Fibroblast of pulmonary artery (primary cell): ENCODE data around the gene PIEZO2.
"Not testable (repeated sequence)": the region's sequence is repeated elsewhere in the genome, so short reads cannot be mapped to it uniquely, and the experiment has no call there.

Experiments
- DNase-seq: peaks from one replicate; pipeline ENCODE4 v3.0.0-alpha.2; 2010; ENCODE audit warnings: low read depth
- H3K4me3 ChIP-seq: replicated peaks from 2 replicates; pipeline ENCODE4 v1.5.1; 2011; ENCODE audit warnings: low read depth, mild to moderate bottlenecking, control low read depth, low read length, moderate library complexity
- CTCF ChIP-seq: IDR thresholded peaks from 2 replicates; pipeline ENCODE4 v1.5.1; 2011; ENCODE audit warnings: mild to moderate bottlenecking, control low read depth, low read length, inconsistent platforms; ENCODE audit errors: missing control alignments

PIEZO2 gene

DNA sequence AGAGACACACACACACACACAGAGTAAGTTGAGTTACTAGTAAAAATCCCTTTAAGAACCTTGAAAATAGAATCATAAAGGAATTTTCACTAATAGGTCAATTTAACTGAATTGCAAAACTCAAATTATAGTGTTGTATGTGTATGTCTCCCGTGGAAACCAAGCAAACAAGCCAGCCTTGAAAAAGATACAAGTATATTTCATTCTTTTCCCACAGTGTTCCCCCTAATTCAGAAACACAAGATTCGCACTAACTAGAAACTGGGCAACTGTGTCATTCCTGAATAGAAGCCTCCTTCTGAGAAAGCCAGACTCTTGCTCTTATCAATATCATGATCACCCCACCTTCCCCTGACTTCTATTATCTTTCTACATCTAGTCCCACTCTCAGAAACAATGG is 229.5 kb downstream of the PIEZO2 start:
- peak; percentile 35 for DNase-seq
- no peak overlapping the region for H3K4me3 ChIP-seq
- no peak for TF ChIP-seq CTCF

DNA sequence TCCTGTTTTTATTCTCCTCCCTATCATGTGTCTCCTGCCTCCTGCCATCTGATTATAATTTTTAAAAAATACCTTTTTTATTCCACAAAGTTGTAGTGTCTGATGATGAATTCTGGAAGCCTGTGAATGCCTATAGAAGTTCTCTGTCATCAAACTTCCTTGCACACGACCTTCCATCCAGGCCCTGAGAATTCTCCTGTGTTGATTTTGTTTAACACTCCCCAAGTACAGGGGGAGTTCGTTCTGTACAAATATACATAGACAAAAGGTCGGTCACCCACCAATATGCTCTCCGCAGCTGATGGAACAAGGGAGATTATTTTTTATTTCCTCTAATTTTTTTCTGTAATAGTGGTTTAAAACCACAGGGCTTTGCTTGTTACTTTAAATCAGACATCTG is 232.5 kb downstream of the PIEZO2 start:
- DNase-seq: no peak
- TF ChIP-seq CTCF: no peak
- H3K4me3 ChIP-seq: no peak overlapping the region

DNA sequence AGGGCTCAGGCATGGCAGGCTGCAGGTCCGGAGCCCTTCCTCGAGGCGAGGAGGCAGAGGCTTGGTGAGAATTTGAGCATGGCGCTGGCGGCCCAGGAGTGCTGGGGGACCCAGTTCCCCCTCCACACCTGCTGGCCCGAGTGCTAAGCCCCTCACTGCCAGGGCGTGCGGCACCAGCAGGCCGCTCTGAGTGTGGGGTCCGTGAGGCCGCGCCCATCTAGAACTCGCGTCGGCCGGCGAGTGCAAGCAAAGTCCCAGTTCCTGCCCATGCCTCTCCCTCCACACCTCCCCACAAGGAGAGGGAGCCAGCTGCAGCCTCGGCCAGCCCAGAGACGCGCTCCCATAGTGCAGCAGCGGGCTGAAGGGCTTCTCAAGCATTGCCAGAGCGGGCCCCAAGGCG is 233.0 kb downstream of the PIEZO2 start:
- no peak for DNase-seq
- TF ChIP-seq CTCF: no peak
- H3K4me3 ChIP-seq: no peak overlapping the region

- DNase-seq, H3K4me3 ChIP-seq: not testable (repeated sequence)
Observed at GRCh38 chr18:10915748-10916147, 233.6 kb downstream of the PIEZO2 start.

DNA sequence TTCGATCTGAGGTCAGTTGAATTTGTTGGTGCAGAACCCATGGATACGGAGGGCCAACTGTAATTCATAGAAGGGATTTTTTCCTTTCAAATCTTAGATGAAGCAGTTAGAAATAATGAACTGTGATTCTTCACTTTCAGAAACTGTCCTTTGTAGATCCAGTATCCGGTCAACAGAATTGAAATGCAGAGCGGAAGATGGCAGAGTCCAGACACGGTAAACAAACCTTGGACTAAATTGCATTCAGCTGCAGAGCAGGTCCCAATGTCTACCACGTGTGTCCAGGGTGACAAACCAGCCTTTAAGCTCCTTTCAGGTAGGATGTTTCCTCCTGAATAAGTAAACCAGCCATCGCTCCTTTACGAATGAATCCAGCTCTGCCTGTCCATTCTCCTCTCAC is 234.8 kb downstream of the PIEZO2 start:
- not testable (repeated sequence) for H3K4me3 ChIP-seq

DNA sequence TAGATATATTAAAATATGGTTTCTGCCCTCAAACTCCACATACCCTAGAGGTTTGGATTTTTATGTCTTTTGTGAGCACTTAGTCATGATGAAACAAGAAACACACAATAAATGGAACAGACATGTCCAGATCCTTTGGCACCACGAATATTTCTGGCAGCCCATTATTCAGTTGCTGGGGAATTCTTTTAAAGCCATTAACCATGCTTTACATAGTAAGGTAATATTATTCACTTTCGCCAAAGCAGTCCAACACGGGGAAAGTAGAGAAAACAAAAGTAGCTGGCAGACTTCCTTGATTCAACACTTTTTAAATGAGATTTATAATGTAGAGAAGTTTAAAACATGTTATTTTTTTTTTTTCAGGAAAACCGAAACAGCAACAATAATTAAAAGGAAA is 235.4 kb downstream of the PIEZO2 start:
- no peak for DNase-seq
- no peak for TF ChIP-seq CTCF
- H3K4me3 ChIP-seq: no peak overlapping the region

More for the DNA sequence above, 234.8 kb downstream of the PIEZO2 start:
- DNase-seq: not testable (repeated sequence)

DNA sequence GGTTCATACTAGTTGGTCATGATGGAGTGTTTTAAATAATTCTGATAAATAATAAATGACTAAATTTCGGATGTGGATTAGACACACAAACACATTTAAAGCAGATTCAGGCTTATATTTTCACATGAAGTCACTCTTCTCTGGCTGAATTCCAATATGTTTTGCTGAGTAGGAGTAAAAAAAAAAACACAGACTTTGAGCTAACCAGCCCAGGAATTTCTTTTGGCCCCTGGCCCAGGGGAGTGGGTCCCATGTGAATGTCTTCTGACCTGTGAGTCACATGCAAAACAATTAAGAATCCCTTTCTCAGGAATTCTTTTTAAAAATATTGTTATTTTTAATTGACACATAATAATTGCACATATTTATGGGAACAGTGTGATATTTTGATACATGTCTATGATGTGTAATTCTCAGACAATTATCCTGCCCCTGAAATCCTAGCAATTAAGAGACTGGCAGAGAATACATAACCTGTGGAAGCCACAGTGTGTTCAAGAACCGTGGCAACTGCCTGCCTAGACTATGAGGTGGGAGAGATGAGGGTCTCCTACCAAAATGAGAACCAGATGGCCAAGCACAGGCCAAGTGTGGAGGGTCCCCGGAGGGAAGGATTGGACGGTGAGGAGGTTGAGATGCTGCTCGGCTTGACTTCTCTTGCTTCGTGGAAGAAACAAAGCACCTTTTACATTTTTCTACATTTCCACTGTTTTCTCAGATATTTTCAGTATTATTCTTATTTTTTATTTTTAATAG is 236.4 kb downstream of the PIEZO2 start:
- TF ChIP-seq CTCF: no peak
- peak; percentile 94 for DNase-seq
- no peak overlapping the region for H3K4me3 ChIP-seq

- no peak overlapping the region for H3K4me3 ChIP-seq
- no peak for DNase-seq
- no peak for TF ChIP-seq CTCF
Observed at GRCh38 chr18:10909724-10910123, 239.6 kb downstream of the PIEZO2 start.
